Immature natural killer cell (primary cell): ENCODE results near the gene TEAD3. TPM values are rescaled to one million over a fixed set of nuclear protein-coding genes. Genes with fewer than 3 reads are reported as not detected.

Experiments
- DNase-seq, 3 donors: peaks; one replicate each; pipeline ENCODE4 v3.0.0; 2022; ENCODE audit warnings: mixed read lengths in 1 of 3
- H3K27ac Mint-ChIP-seq, 6 donors: one replicate each; pipeline ENCODE4 v1.8.0; 2020; ENCODE audit warnings: mixed read lengths in 6 of 6, mild to moderate bottlenecking in 5 of 6, inconsistent platforms in 4 of 6, moderate library complexity in 3 of 6
- H3K27me3 Mint-ChIP-seq, 3 donors: one replicate each; pipeline ENCODE4 v1.8.0; 2020 to 2021; ENCODE audit warnings: low read depth in 3 of 3, mild to moderate bottlenecking in 3 of 3, mixed read lengths in 3 of 3, moderate library complexity in 3 of 3, inconsistent platforms in 1 of 3
- H3K36me3 Mint-ChIP-seq, 3 donors: one replicate each; pipeline ENCODE4 v1.8.0; 2020; ENCODE audit warnings: mixed read lengths in 3 of 3, inconsistent platforms in 2 of 3, mild to moderate bottlenecking in 2 of 3
- H3K4me1 Mint-ChIP-seq, 2 donors: one replicate each; pipeline ENCODE4 v1.8.0; 2020; ENCODE audit warnings: inconsistent platforms in 2 of 2, mild to moderate bottlenecking in 2 of 2, mixed read lengths in 2 of 2, moderate library complexity in 1 of 2
- H3K4me3 Mint-ChIP-seq, 5 donors: one replicate each; pipeline ENCODE4 v1.8.0; 2020; ENCODE audit warnings: mild to moderate bottlenecking in 5 of 5, mixed read lengths in 5 of 5, inconsistent platforms in 3 of 5, moderate library complexity in 3 of 5
- H3K9me3 Mint-ChIP-seq, 6 donors: one replicate each; pipeline ENCODE4 v1.8.0; 2020; ENCODE audit warnings: mild to moderate bottlenecking in 6 of 6, mixed read lengths in 6 of 6, inconsistent platforms in 4 of 6, moderate library complexity in 3 of 6
- polyA plus RNA-seq, 3 donors: library from polyadenylated mRNA; unstranded; fragments of 300-500 nt; fragmentation: Illumina TruSeq; gene quantifications; one replicate each; pipeline ENCODE4 v1.2.3, GENCODE V29; 2021

Gene TEAD3
- polyA plus RNA-seq, 3 donors from 2014 or later, result not detected

DNA sequence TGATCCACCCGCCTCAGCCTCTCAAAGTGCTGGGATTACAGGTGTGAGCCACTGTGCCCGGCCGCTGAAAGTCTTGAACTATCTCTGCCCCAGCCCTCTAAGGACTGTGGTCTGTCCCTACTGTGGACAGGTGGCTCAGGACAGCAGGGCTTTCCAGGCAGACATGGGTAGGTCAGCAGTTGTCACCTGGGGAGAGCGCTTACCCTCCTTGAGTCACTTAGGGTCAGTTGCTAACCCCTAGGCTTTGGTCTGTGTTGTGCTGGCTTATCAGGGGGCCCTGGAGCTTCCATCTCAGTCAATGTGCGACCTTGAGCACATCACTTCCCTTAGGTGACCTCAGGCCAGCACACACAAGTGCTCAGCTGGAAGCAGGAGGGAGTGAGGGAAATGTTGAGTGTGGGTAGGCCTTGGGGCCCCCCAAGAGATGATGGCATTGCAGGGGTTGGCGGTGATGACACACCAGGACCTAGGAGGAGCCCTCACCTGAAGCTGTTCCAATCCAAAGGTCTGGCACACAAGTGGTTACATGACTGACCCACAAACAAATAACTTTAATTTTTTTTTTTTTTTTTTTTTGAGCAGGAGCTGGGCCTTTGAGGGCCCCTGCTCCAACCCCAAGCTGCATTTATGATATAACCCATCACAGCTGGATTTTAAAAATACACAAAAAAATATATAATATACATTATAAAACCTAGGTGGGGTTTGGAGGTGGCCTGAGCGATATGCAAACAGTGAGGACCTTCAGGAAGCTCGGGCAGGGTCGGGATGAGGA is 23.6 kb downstream of the TEAD3 start:
- Mint-ChIP-seq H3K9me3 (no peaks in the 10 kb centered on the region), H3K36me3 (peaks cover 9 to 20% (median 11%) of the 10 kb centered on the region in 3 donors), H3K27me3 (peaks cover 1 to 9% (median 4%) of the 10 kb centered on the region in 3 donors), H3K27ac (peak overlapping the region in 3 of 6 donors; percentile 22 to 53 (median 48)), H3K4me1 (peaks cover 29 to 30% of the 10 kb centered on the region in 2 donors), H3K4me3 (no peak overlapping the region)
- DNase-seq, result no peak

DNA sequence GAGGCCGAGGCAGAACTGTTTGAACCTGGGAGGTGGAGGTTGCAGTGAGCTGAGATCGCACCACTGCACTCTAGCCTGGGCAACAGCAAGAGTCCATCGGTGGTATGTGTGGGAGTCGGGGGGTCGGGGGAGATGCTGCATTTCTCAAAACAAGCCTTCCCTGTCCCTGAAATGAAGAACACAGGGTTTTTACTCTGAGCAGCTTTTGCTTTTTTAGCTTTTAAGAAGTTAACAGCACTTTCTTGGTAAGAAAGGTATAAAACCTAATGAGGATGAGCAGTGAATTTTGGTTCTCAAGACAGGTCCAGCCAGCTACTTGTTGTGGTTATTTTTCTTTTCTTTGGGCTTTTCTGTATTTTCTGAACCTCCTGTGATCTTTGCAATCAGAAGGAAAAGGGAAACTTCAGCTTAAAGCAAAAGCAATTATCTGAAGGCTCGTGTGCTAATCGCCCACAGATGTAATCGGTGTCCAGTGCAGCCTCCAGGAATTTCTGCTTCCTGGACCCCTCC is 25.0 kb downstream of the TEAD3 start:
- peaks cover 5 to 15% (median 9%) of the 10 kb centered on the region in 3 donors for H3K27me3 Mint-ChIP-seq
- peak overlapping the region in 3 of 6 donors; percentile 51 to 68 (median 57) for H3K27ac Mint-ChIP-seq
- no peaks in the 10 kb centered on the region for H3K9me3 Mint-ChIP-seq
- H3K4me1 Mint-ChIP-seq, result peaks cover 39 to 41% of the 10 kb centered on the region in 2 donors
- no peak for DNase-seq
- peaks cover 9 to 20% (median 11%) of the 10 kb centered on the region in 3 donors for H3K36me3 Mint-ChIP-seq
- no peak overlapping the region for H3K4me3 Mint-ChIP-seq

DNA sequence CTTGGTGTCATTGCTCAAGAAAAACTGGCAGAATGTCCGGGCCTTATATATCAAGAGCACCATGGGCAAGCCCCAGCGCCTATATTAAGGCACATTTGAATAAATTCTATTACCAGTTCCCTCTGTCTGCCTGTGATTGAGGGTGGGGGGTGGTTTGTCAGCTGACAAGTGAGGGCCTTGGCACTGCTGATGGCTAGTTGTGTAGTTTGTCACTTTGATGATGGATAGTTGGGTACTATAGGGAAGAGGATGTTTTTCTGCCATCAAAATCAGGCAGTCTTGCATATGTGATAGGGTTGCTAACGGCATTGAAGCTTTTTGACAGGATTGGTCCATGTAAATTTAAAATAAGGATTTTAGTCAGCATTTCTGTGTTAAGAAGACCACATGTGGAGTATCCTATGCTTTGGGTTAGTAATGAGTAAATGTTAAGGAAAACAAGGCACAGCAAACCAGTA is 26.2 kb downstream of the TEAD3 start:
- Mint-ChIP-seq H3K27ac (peak overlapping the region; percentile 31 to 96 (median 88)), H3K4me3 (peak overlapping the region; percentile 94 to 99 (median 98)), H3K27me3 (peaks cover 5 to 15% (median 9%) of the 10 kb centered on the region in 3 donors), H3K36me3 (peaks cover 9 to 20% (median 11%) of the 10 kb centered on the region in 3 donors), H3K4me1 (peaks cover 39 to 41% of the 10 kb centered on the region in 2 donors), H3K9me3 (no peaks in the 10 kb centered on the region)
- DNase-seq, result no peak

DNA sequence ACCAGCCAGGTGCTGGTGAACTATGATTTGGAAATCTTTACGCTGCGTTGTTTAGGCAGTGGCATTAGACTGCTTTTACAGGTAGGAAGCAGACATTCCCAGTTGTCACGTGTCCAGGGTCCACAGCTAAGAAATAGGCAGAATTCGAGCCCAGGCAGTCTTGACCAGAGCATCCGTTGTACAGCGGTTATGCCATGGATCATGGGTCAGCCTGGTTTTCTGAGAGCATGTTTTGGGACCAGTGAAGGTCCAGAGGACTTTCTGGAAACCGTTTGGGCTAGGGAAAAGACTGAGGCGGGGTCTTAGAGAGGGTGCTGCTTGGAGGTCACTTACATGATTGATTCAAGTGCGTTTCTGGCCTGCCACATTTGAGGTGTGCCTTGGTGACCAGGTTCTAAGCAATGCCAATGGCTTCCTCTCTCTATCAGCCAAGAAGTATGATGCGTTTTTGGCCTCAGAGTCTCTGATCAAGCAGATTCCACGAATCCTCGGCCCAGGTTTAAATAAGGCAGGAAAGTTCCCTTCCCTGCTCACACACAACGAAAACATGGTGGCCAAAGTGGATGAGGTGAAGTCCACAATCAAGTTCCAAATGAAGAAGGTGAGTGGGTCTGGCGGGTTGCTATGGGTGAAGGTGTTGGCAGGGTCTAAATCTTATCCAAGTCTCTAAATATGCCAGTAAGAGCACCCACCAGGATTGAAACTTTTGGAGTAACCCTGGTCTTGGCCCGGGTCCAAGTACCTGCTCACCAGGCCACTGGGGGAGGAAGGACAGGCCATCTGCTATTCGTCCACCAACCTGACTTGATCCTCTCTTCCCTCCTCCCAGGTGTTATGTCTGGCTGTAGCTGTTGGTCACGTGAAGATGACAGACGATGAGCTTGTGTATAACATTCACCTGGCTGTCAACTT is 26.9 kb downstream of the TEAD3 start:
- no peak for DNase-seq
- H3K4me3 Mint-ChIP-seq, result peak overlapping the region; percentile 94 to 99 (median 98)
- H3K36me3 Mint-ChIP-seq, result peaks cover 9 to 20% (median 13%) of the 10 kb centered on the region in 3 donors
- H3K27me3 Mint-ChIP-seq, result peaks cover 5 to 15% (median 9%) of the 10 kb centered on the region in 3 donors
- H3K9me3 Mint-ChIP-seq, result no peaks in the 10 kb centered on the region
- peaks cover 39 to 41% of the 10 kb centered on the region in 2 donors for H3K4me1 Mint-ChIP-seq
- H3K27ac Mint-ChIP-seq, result peak overlapping the region; percentile 86 to 97 (median 94)

DNA sequence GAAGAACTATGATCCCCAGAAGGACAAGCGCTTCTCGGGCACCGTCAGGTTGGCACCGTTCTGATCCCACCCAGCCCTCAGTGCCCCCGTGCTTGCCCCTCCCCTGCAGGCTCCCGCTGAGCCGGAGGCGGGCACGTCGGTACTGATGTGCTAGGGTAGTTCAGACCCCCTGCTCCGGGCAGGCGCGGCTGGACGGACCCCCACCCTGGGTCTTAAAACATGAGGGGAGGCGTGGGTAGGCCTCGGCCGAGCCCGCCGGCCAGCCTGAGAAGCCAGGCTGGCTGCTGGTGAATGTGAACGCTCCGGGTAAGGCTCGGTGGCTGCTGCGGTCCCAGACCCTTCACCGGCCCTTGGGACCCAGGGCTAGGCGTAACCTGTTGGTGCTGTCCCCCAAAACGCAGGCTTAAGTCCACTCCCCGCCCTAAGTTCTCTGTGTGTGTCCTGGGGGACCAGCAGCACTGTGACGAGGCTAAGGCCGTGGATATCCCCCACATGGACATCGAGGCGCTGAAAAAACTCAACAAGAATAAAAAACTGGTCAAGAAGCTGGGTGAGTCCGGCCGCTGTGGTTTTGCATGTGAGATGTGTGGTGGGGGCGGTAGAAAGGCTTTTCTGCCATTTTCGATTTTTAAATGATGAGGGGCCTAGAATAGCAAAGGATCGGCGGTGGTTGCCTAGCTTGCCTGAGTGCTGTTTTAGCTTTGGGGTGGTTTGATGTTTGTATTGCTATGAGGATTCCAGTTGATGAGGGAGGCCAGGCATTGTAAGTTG is 27.7 kb downstream of the TEAD3 start:
- peak overlapping the region; percentile 94 to 99 (median 98) for H3K4me3 Mint-ChIP-seq
- H3K27me3 Mint-ChIP-seq, result peaks cover 5 to 15% (median 9%) of the 10 kb centered on the region in 3 donors
- H3K27ac Mint-ChIP-seq, result peak overlapping the region; percentile 86 to 97 (median 96)
- peaks cover 9 to 20% (median 11%) of the 10 kb centered on the region in 3 donors for H3K36me3 Mint-ChIP-seq
- peaks cover 39 to 41% of the 10 kb centered on the region in 2 donors for H3K4me1 Mint-ChIP-seq
- DNase-seq, result peak in 1 of 3 donors; percentile 11
- H3K9me3 Mint-ChIP-seq, result no peaks in the 10 kb centered on the region

DNA sequence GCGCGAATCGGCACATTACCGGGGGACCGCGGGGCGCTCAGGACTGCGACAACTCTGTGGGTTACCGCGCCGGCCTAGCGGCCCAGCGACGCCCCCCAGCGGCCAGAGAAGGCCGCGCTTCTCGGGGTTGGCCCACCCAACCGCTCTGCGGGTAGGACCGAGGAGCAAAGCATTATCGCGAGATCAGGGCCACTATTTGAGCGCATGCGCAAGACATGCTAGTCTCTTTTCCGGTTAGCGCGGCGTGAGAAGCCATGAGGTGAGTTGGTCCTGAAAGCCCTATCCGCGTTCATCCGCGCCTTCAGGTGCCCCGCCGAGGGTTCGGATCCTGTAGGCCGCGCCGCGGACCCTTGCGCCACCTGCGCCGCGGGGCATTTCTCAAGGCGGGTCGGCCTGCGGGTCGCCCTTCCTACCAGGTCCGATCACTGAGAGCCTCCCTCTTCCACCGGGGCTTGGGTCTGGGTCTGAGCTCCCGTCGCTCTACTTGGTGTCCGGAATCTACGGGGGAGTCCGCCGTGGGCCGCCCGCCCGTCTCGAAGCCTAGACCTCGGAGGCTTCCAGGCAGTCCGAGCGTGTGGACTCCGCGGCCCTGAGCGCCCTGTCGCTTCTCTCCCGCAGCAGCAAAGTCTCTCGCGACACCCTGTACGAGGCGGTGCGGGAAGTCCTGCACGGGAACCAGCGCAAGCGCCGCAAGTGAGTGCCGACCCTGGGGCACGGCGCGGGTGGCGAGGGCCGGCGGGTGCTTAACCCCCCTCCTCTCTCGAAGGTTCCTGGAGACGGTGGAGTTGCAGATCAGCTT is 28.5 kb downstream of the TEAD3 start, which contains the start of gene RPL10A:
RPL10A (plus strand) TSS at position 221 of the 799 bp plus-strand sequence; CDS start at position 255, 34 bp downstream.
- peak; percentile 94 to 96 (median 95) for DNase-seq
- peak within 1 kb of the TSS; percentile 86 to 97 (median 96) for H3K27ac Mint-ChIP-seq
- H3K36me3 Mint-ChIP-seq, result peaks cover 10 to 20% (median 14%) of the 10 kb centered on the region in 3 donors
- peaks cover 39 to 41% of the 10 kb centered on the region in 2 donors for H3K4me1 Mint-ChIP-seq
- peak within 1 kb of the TSS; percentile 94 to 99 (median 98) for H3K4me3 Mint-ChIP-seq
- peaks cover 5 to 15% (median 9%) of the 10 kb centered on the region in 3 donors for H3K27me3 Mint-ChIP-seq
- H3K9me3 Mint-ChIP-seq, result no peaks in the 10 kb centered on the region

DNA sequence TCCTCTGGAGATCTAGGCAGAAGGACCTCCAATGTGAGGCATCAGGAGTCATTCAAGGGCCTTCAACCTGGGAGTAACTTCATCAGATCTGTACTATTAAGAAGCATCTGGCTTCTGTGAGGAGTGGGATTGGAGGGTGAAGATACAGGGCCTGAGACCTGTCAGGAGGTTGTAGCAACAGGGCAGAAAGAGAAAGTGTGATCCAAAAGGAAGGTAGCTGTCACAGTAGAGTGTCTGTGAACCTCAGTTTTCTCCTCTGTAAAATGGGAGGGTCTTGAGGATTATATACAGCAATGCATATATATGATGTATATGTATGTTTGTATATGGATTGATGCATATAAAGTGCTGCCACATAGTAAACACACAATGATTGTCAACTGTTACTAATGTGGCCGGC is 31.2 kb downstream of the TEAD3 start:
- no peak overlapping the region for H3K27ac Mint-ChIP-seq

DNA sequence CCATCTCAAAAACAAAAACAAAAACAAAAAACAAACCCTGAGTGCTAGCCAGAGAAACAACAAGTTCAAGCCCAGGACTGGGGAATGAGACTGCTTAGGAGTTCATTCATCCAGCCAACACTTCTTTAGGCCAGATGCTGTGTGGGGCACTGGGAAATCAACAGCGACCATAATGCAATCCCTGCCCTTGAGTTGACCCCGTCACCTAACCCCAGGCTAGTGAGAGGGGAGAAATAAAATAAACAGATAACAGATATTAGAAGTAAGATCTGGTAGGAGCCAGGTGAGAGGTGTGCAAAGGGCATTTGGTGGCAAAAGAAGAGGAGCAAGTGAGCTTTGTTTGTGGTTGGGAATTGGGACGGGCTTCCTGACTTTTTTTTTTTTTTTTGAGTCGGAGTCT is 33.6 kb downstream of the TEAD3 start:
- peaks cover 11% of the 10 kb centered on the region in 2 donors for H3K4me1 Mint-ChIP-seq
- H3K27ac Mint-ChIP-seq, result no peak overlapping the region
- no peak for DNase-seq
- H3K4me3 Mint-ChIP-seq, result no peak overlapping the region
- H3K27me3 Mint-ChIP-seq, result peaks cover 4 to 7% (median 6%) of the 10 kb centered on the region in 3 donors
- H3K9me3 Mint-ChIP-seq, result no peaks in the 10 kb centered on the region
- H3K36me3 Mint-ChIP-seq, result peaks cover 3 to 15% (median 15%) of the 10 kb centered on the region in 3 donors

More for the DNA sequence above, 31.2 kb downstream of the TEAD3 start:
- peaks cover 5 to 15% (median 9%) of the 10 kb centered on the region in 3 donors for H3K27me3 Mint-ChIP-seq
- no peak for DNase-seq
- peak overlapping the region in 1 of 5 donors; percentile 4 for H3K4me3 Mint-ChIP-seq
- H3K4me1 Mint-ChIP-seq, result peaks cover 27 to 29% of the 10 kb centered on the region in 2 donors
- no peaks in the 10 kb centered on the region for H3K9me3 Mint-ChIP-seq
- H3K36me3 Mint-ChIP-seq, result peaks cover 10 to 19% (median 14%) of the 10 kb centered on the region in 3 donors

DNA sequence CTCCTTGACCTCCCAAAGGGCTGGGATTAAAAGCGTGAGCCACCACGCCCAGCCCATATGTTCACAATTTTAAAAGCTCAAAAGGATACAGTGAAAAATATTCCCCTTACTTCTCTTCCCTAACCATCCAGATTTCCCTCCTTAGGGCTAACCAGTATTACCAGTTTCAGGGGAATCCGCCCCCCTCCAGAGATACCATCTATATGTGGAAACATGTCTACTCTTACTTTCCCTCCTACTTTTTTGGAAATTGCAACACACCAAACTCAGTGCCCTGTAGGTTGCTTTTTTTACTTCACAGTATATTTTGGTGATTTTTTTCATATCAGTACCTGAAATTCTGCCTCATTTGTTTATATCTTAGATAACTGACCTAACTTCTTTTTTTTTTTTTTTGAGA is 35.6 kb downstream of the TEAD3 start:
- Mint-ChIP-seq H3K27ac (no peak overlapping the region), H3K27me3 (no peaks in the 10 kb centered on the region), H3K4me3 (no peak overlapping the region), H3K4me1 (no peaks in the 10 kb centered on the region), H3K9me3 (no peaks in the 10 kb centered on the region), H3K36me3 (peaks cover 3 to 22% (median 21%) of the 10 kb centered on the region in 3 donors)
- no peak for DNase-seq

DNA sequence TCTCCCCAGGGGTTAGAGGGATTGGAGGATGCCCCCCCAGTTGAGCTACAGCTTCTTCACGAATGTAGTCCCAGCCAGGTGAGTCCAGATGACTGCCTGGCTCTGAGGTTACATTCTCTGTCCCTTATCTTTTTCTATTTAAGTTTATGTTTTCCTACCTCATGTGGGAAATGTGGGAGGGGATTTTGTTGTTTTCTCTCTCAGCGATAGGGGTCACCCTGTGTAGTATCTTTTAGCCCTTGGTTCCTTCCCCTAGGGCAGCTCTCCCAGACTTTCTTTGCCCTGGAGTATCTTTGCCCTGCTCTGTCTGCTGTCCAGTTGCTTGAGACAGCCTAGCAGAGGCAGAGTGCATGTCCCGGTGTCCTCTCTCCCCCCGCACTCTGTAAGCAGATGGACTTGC is 39.0 kb downstream of the TEAD3 start:
- H3K9me3 Mint-ChIP-seq, result no peaks in the 10 kb centered on the region
- no peak overlapping the region for H3K4me3 Mint-ChIP-seq
- H3K36me3 Mint-ChIP-seq, result peaks cover 5 to 31% (median 15%) of the 10 kb centered on the region in 3 donors
- H3K27ac Mint-ChIP-seq, result no peak overlapping the region
- no peaks in the 10 kb centered on the region for H3K27me3 Mint-ChIP-seq
- peaks cover 5 to 6% of the 10 kb centered on the region in 2 donors for H3K4me1 Mint-ChIP-seq
- DNase-seq, result no peak

DNA sequence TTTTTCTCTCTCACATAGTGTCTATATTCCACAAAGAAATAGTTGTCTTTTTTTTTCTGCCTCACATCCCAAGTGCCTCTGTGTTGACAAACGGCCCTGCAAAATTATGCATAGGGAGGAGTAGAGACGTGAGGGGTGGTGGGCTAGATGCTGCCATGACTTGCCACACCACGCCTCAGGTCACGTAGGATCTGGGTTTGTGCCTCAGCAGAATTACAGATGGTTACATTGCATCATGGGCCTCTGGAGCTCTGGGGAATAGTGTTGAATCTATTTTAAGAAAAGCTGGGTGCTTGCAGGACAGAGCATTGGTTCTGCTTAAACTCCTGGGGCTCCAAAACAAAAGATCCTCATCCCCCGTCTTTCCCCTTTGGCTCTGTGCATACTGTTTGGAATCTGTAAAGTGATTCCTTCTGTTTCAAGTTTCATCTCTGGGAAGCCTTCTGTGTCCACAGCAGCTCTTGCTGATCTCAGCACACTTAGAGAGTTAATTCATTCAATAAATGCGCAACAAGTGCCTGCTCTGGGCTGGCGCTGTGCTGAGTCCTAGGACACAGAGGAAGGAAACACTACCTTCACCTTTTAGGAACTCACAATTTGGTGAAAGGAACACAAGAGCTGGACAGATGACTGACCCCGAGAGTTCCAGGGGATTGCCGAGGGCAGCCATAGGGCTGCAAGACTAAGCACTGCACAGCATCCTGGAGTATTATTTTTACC is 42.3 kb downstream of the TEAD3 start:
- Mint-ChIP-seq H3K27me3 (no peaks in the 10 kb centered on the region), H3K36me3 (peaks cover 5 to 23% (median 11%) of the 10 kb centered on the region in 3 donors), H3K9me3 (no peaks in the 10 kb centered on the region), H3K4me1 (peaks cover 19 to 24% of the 10 kb centered on the region in 2 donors), H3K4me3 (peak overlapping the region in 4 of 5 donors; percentile 27 to 61 (median 33)), H3K27ac (no peak overlapping the region)
- no peak for DNase-seq
